Liver (tissue), 9 donors: ENCODE measurements around the gene TMEM222. TPM values are rescaled to one million over a fixed set of nuclear protein-coding genes. Genes with fewer than 3 reads are reported as not detected.

ENCODE experiments used
- DNase-seq: peaks from one replicate; pipeline ENCODE4 v3.0.0-alpha.2; 2017; ENCODE audit warnings: low spot score
- H3K27ac ChIP-seq, 2 donors: one replicate each; pipeline ENCODE4 v1.7.0; 2013; ENCODE audit warnings: inconsistent platforms in 2 of 2, low read length in 2 of 2, control low read depth in 1 of 2, low read depth in 1 of 2, mild to moderate bottlenecking in 1 of 2
- H3K27me3 ChIP-seq, 4 donors: one replicate each; pipeline versions ENCODE4 v1.6.1 to v1.7.0; 2013; ENCODE audit warnings: low read length in 3 of 4, inconsistent platforms in 1 of 4, mild to moderate bottlenecking in 1 of 4, moderate library complexity in 1 of 4; ENCODE audit not compliant: control insufficient read depth in 4 of 4, insufficient read depth in 4 of 4
- H3K36me3 ChIP-seq, 4 donors: one replicate each; pipeline versions ENCODE4 v1.6.1 to v1.7.0; 2013; ENCODE audit warnings: low read length in 3 of 4, mild to moderate bottlenecking in 3 of 4, low read depth in 1 of 4, moderate library complexity in 1 of 4; ENCODE audit not compliant: control insufficient read depth in 4 of 4, insufficient read depth in 3 of 4
- H3K4me1 ChIP-seq, 4 donors: one replicate each; pipeline versions ENCODE4 v1.6.1 to v1.7.0; 2013; ENCODE audit warnings: low read length in 3 of 4, mild to moderate bottlenecking in 3 of 4, moderate library complexity in 1 of 4; ENCODE audit not compliant: control insufficient read depth in 4 of 4, insufficient read depth in 4 of 4
- H3K4me3 ChIP-seq, 3 donors: one replicate each; pipeline versions ENCODE4 v1.6.1 to v1.7.0; 2013; ENCODE audit warnings: low read length in 3 of 3, control low read depth in 1 of 3, low read depth in 1 of 3, mild to moderate bottlenecking in 1 of 3
- H3K9ac ChIP-seq, 2 donors: one replicate each; pipeline ENCODE4 v1.7.0; 2013; ENCODE audit warnings: low read length in 2 of 2, mild to moderate bottlenecking in 2 of 2, moderate library complexity in 2 of 2, control low read depth in 1 of 2, low read depth in 1 of 2
- H3K9me3 ChIP-seq, 4 donors: one replicate each; pipeline versions ENCODE4 v1.6.1 to v1.7.0; 2013; ENCODE audit warnings: low read length in 3 of 4; ENCODE audit not compliant: control insufficient read depth in 4 of 4
- ATF3 ChIP-seq: IDR thresholded peaks from 2 replicates; pipeline ENCODE4 v1.6.1; 2016; ENCODE audit warnings: antibody characterized with exemption
- EGR1 ChIP-seq, 2 donors: IDR thresholded peaks; 2 replicates each; pipeline ENCODE4 v1.6.1; 2016 to 2018; ENCODE audit warnings: antibody characterized with exemption in 2 of 2, low read depth in 2 of 2
- FOXA1 ChIP-seq: IDR thresholded peaks from 2 replicates; pipeline ENCODE4 v1.6.1; 2016; ENCODE audit warnings: antibody characterized with exemption
- FOXA2 ChIP-seq: IDR thresholded peaks from 2 replicates; pipeline ENCODE4 v1.6.1; 2016; ENCODE audit warnings: antibody characterized with exemption
- GABPA ChIP-seq, 2 donors: IDR thresholded peaks in 1 of 2; conservative IDR thresholded peaks in 1 of 2; 2 replicates each; pipeline ENCODE4 v1.6.1; 2016; ENCODE audit warnings: antibody characterized with exemption in 2 of 2, mild to moderate bottlenecking in 1 of 2, moderate library complexity in 1 of 2
- HNF4A ChIP-seq, 2 donors: conservative IDR thresholded peaks; 2 replicates each; pipeline ENCODE4 v1.6.1; 2016; ENCODE audit warnings: antibody characterized with exemption in 2 of 2, mild to moderate bottlenecking in 2 of 2
- HNF4G ChIP-seq: IDR thresholded peaks from 2 replicates; pipeline ENCODE4 v1.6.1; 2016; ENCODE audit warnings: antibody characterized with exemption
- JUND ChIP-seq, 2 donors: IDR thresholded peaks; 2 replicates each; pipeline ENCODE4 v1.6.1; 2016; ENCODE audit warnings: antibody characterized with exemption in 2 of 2
- MAX ChIP-seq: IDR thresholded peaks from 2 replicates; pipeline ENCODE4 v1.6.1; 2016; ENCODE audit warnings: antibody characterized with exemption
- NR2F2 ChIP-seq: IDR thresholded peaks from 2 replicates; pipeline ENCODE4 v1.6.1; 2016; ENCODE audit warnings: antibody characterized with exemption
- RAD21 ChIP-seq, 2 donors: IDR thresholded peaks; 2 replicates each; pipeline ENCODE4 v1.6.1; 2016; ENCODE audit warnings: antibody characterized with exemption in 2 of 2, mild to moderate bottlenecking in 2 of 2
- REST ChIP-seq: IDR thresholded peaks from 2 replicates; pipeline ENCODE4 v1.6.1; 2016; ENCODE audit warnings: antibody characterized with exemption, mild to moderate bottlenecking
- RXRA ChIP-seq, 2 donors: IDR thresholded peaks; 2 replicates each; pipeline ENCODE4 v1.6.1; 2017 to 2018; ENCODE audit warnings: antibody characterized with exemption in 2 of 2, mild to moderate bottlenecking in 1 of 2
- SP1 ChIP-seq: IDR thresholded peaks from 2 replicates; pipeline ENCODE4 v1.6.1; 2018; ENCODE audit warnings: antibody characterized with exemption, mild to moderate bottlenecking
- TAF1 ChIP-seq: conservative IDR thresholded peaks from 2 replicates; pipeline ENCODE4 v1.6.1; 2016; ENCODE audit warnings: antibody characterized with exemption, mild to moderate bottlenecking
- YY1 ChIP-seq: IDR thresholded peaks from 2 replicates; pipeline ENCODE4 v1.6.1; 2016; ENCODE audit warnings: antibody characterized with exemption, mild to moderate bottlenecking
- ZBTB33 ChIP-seq: IDR thresholded peaks from 2 replicates; pipeline ENCODE4 v1.6.1; 2016; ENCODE audit warnings: antibody characterized with exemption
- WGBS: extraction: QIAGEN DNeasy Blood & Tissue Kit; methylation state at CpG from one replicate; pipeline ENCODE4 v1.1.7; 2013; 5-methylcytosine and 5-hydroxymethylcytosine counted together
- polyA plus RNA-seq, 2 donors: library from polyadenylated mRNA; stranded (reverse) in 1 of 2; unstranded in 1 of 2; fragments of 200-250 nt in 1 of 2; fragments of >200 nt in 1 of 2; fragmentation: Nextera tagmentation in 1 of 2; extraction: Ambion mirVana in 1 of 2; gene quantifications; one replicate each; pipeline versions ENCODE4 v1.2.1 to v1.2.3, GENCODE V29; 2013 to 2015
- total RNA-seq, 2 donors: library from RNA; depleted of rRNA; stranded (reverse); fragments of >200 nt; gene quantifications; one replicate each; pipeline ENCODE4 v1.2.3, GENCODE V29; 2014
- donor health status: healthy.
- donor health status: healthy.
- donor health status: healthy.
- donor health status: healthy.
- donor health status: healthy.

The TMEM222 gene
- total and polyA plus RNA-seq, 4 donors: 14.7 to 32.9 (median 21.8) TPM

GRCh38 chr1:27350663-27351540 lies 28.9 kb downstream of the TMEM222 start:
- Histone ChIP-seq H3K36me3 (no peaks in the 10 kb centered on the region), H3K4me1 (peaks cover 3 to 27% (median 17%) of the 10 kb centered on the region in 4 donors), H3K27ac (no peak overlapping the region), H3K4me3 (peak overlapping the region in 1 of 3 donors; percentile 19), H3K9me3 (no peaks in the 10 kb centered on the region), H3K9ac (no peak overlapping the region), H3K27me3 (no peaks in the 10 kb centered on the region)
- WGBS: 30% methylated on average over 62 of the region's 62 CpGs
- TF ChIP-seq RAD21 (IDR thresholded peaks at IDR 0.05) (no peak), ZBTB33 (no peak), HNF4A (conservative IDR thresholded peaks at IDR 0.05) (no peak), FOXA2 (no peak), EGR1 (IDR thresholded peaks at IDR 0.05; ENCODE audit: low read depth in 2 of 2) (no peak), FOXA1 (no peak), RXRA (IDR thresholded peaks at IDR 0.05) (no peak), YY1 (no peak), SP1 (no peak), TAF1 (no peak), MAX (no peak), HNF4G (no peak), ATF3 (no peak), REST (no peak), GABPA (IDR thresholded peaks at IDR 0.05 in 1 of 2, conservative IDR thresholded peaks at IDR 0.05 in 1 of 2) (no peak), NR2F2 (no peak), JUND (IDR thresholded peaks at IDR 0.05) (no peak)
- DNase-seq: no peak

- H3K4me3 ChIP-seq: no peak overlapping the region
- no peak overlapping the region for H3K9ac ChIP-seq
- TF ChIP-seq HNF4G: no peak
- peak in 1 of 2 donors; percentile 40 for TF ChIP-seq HNF4A (conservative IDR thresholded peaks at IDR 0.05)
- no peak for TF ChIP-seq EGR1 (IDR thresholded peaks at IDR 0.05; ENCODE audit: low read depth in 2 of 2)
- TF ChIP-seq GABPA (IDR thresholded peaks at IDR 0.05 in 1 of 2, conservative IDR thresholded peaks at IDR 0.05 in 1 of 2): no peak
- H3K9me3 ChIP-seq: no peaks in the 10 kb centered on the region
- WGBS: 43% methylated on average over 8 of the region's 8 CpGs
- no peak for DNase-seq
- no peak overlapping the region for H3K27ac ChIP-seq
- no peaks in the 10 kb centered on the region for H3K27me3 ChIP-seq
- no peaks in the 10 kb centered on the region for H3K36me3 ChIP-seq
- peaks cover 3 to 27% (median 17%) of the 10 kb centered on the region in 4 donors for H3K4me1 ChIP-seq
These were observed 29.7 kb downstream of the TMEM222 start for GRCh38 chr1:27351541-27352107.
